Neural cell (in vitro differentiated cells): Measurements from ENCODE around the gene HHIP. TPM values are rescaled to one million over a fixed set of nuclear protein-coding genes. Genes with fewer than 3 reads are reported as not detected.

ENCODE experiments used
- H2AFZ ChIP-seq: fragments of 200-600, 300-800 bp; sonication (generic), shearing (Covaris generic); 2 replicates; pipeline ENCODE4 v1.6.0; 2014; ENCODE audit warnings: low read depth, mild to moderate bottlenecking, antibody characterized with exemption, low read length, moderate library complexity
- H3F3A ChIP-seq: fragments of 200-600 bp; shearing (Covaris generic); 2 replicates; pipeline ENCODE4 v1.6.1; 2016; ENCODE audit warnings: mild to moderate bottlenecking, moderate library complexity, mixed read lengths, antibody characterized with exemption, low read length; ENCODE audit not compliant: insufficient read depth, poor library complexity, severe bottlenecking
- H3K27ac ChIP-seq: fragments of 200-600, 300-800 bp; sonication (generic), shearing (Covaris generic); 2 replicates; pipeline ENCODE4 v1.5.1; 2014; ENCODE audit warnings: mild to moderate bottlenecking, low read length, moderate library complexity
- H3K27me3 ChIP-seq: fragments of 300-800, 200-600 bp; sonication (generic), shearing (Covaris generic); 2 replicates; pipeline ENCODE4 v1.6.0; 2014; ENCODE audit warnings: mild to moderate bottlenecking, low read depth, low read length, moderate library complexity; ENCODE audit not compliant: insufficient read depth
- H3K36me3 ChIP-seq: fragments of 300-800, 200-600 bp; sonication (generic), shearing (Covaris generic); 2 replicates; pipeline ENCODE4 v1.5.1; 2014; ENCODE audit warnings: mild to moderate bottlenecking, antibody characterized with exemption, low read length, moderate library complexity; ENCODE audit not compliant: insufficient read depth
- H3K4me2 ChIP-seq: fragments of 300-800, 200-600 bp; sonication (generic), shearing (Covaris generic); 2 replicates; pipeline ENCODE4 v1.6.0; 2014; ENCODE audit warnings: mild to moderate bottlenecking, low read length
- H3K4me3 ChIP-seq: fragments of 300-800, 200-600 bp; sonication (generic), shearing (Covaris generic); 2 replicates; pipeline ENCODE4 v1.5.1; 2014; ENCODE audit warnings: mild to moderate bottlenecking, low read length, moderate library complexity
- H3K79me2 ChIP-seq: fragments of 200-600 bp; shearing (Covaris generic); replicated peaks from 2 replicates; pipeline ENCODE4 v1.6.0; 2014; ENCODE audit warnings: mild to moderate bottlenecking, low read length, moderate library complexity; ENCODE audit not compliant: insufficient read depth
- H3K9ac ChIP-seq: fragments of 300-800, 200-600 bp; sonication (generic), shearing (Covaris generic); 2 replicates; pipeline ENCODE4 v1.6.1; 2016; ENCODE audit warnings: mild to moderate bottlenecking, low read length, mixed read lengths
- H3K9me2 ChIP-seq: fragments of 200-600 bp; shearing (Covaris generic); 2 replicates; pipeline ENCODE4 v1.6.1; 2016; ENCODE audit warnings: mild to moderate bottlenecking, low read length, mixed read lengths; ENCODE audit not compliant: insufficient read depth
- H3K9me3 ChIP-seq: fragments of 200-600, 300-800 bp; sonication (generic), shearing (Covaris generic); 2 replicates; pipeline ENCODE4 v1.6.1; 2016; ENCODE audit warnings: mild to moderate bottlenecking, mixed run types, low read length, moderate library complexity, mixed read lengths
- H4K20me1 ChIP-seq: fragments of 200-600 bp; shearing (Covaris generic); 2 replicates; pipeline ENCODE4 v1.6.1; 2016; ENCODE audit warnings: mild to moderate bottlenecking, mixed run types; ENCODE audit not compliant: insufficient read depth
- CTCF ChIP-seq: fragments of 450-650 bp; IDR thresholded peaks from 2 replicates; pipeline ENCODE4 v1.5.1; 2014; ENCODE audit warnings: antibody characterized with exemption, mild to moderate bottlenecking, moderate library complexity; ENCODE audit not compliant: poor library complexity, severe bottlenecking
- EP300 ChIP-seq: fragments of 450-650 bp; conservative IDR thresholded peaks from 2 replicates; pipeline ENCODE4 v1.6.1; 2014; ENCODE audit warnings: antibody characterized with exemption, mild to moderate bottlenecking, moderate library complexity; ENCODE audit not compliant: poor library complexity, severe bottlenecking
- EZH2 ChIP-seq: fragments of 200-600, 300-800 bp; shearing (Covaris generic), sonication (generic); IDR thresholded peaks from 2 replicates; pipeline ENCODE4 v1.6.1; 2014; ENCODE audit warnings: antibody characterized with exemption, low read length, borderline replicate concordance, mild to moderate bottlenecking; ENCODE audit not compliant: insufficient read depth, poor library complexity, severe bottlenecking
- MXI1 ChIP-seq: fragments of 450-650 bp; conservative IDR thresholded peaks from 2 replicates; pipeline ENCODE4 v1.6.1; 2014; ENCODE audit warnings: antibody characterized with exemption, mild to moderate bottlenecking; ENCODE audit not compliant: poor library complexity, severe bottlenecking
- POLR2AphosphoS5 ChIP-seq: IDR thresholded peaks from 2 replicates; pipeline ENCODE4 v1.6.1; 2012
- RAD21 ChIP-seq: fragments of 450-650 bp; conservative IDR thresholded peaks from 2 replicates; pipeline ENCODE4 v1.6.1; 2014; ENCODE audit warnings: antibody characterized with exemption, mild to moderate bottlenecking, moderate library complexity
- REST ChIP-seq: IDR thresholded peaks from 2 replicates; pipeline ENCODE4 v1.6.1; 2012; ENCODE audit warnings: borderline replicate concordance
- SMC3 ChIP-seq: fragments of 450-650 bp; conservative IDR thresholded peaks from 2 replicates; pipeline ENCODE4 v1.6.1; 2014; ENCODE audit warnings: antibody characterized with exemption, mild to moderate bottlenecking, moderate library complexity; ENCODE audit not compliant: poor library complexity
- TAF1 ChIP-seq: IDR thresholded peaks from 2 replicates; pipeline ENCODE4 v1.6.1; 2012; ENCODE audit warnings: low read depth
- polyA plus RNA-seq: library from polyadenylated mRNA; depleted of rRNA; stranded (reverse); fragments of >200 nt; gene quantifications from 2 replicates; pipeline ENCODE4 v1.2.3, GENCODE V29; 2014

HHIP gene
- polyA plus RNA-seq, 1 donor from 2014 or later: not detected

- H3K4me3 ChIP-seq: no peak overlapping the region
- H3K27me3 ChIP-seq: no peaks in the 10 kb centered on the region
- H3K27ac ChIP-seq: no peak overlapping the region
- H3K4me2 ChIP-seq: no peak overlapping the region
- H3F3A ChIP-seq: no peaks in the 10 kb centered on the region
- H3K79me2 ChIP-seq: no peaks in the 10 kb centered on the region
- no peak overlapping the region for H3K9ac ChIP-seq
- H2AFZ ChIP-seq: no peak overlapping the region
- no peaks in the 10 kb centered on the region for H3K9me3 ChIP-seq
- no peaks in the 10 kb centered on the region for H3K9me2 ChIP-seq
- H4K20me1 ChIP-seq: no peaks in the 10 kb centered on the region
- no peaks in the 10 kb centered on the region for H3K36me3 ChIP-seq
- TF ChIP-seq MXI1: no peak
- no peak for TF ChIP-seq RAD21
- no peak for TF ChIP-seq TAF1
- TF ChIP-seq EZH2: no peak
These were observed 65.9 kb downstream of the HHIP start for GRCh38 chr4:144711700-144712456.

- no peak for TF ChIP-seq POLR2AphosphoS5
- no peak for TF ChIP-seq REST
- no peak for TF ChIP-seq EZH2
- no peak for TF ChIP-seq MXI1
- TF ChIP-seq RAD21: no peak
- TF ChIP-seq EP300: no peak
- TF ChIP-seq SMC3: no peak
- TF ChIP-seq TAF1: no peak
- no peak for TF ChIP-seq CTCF
These were observed 66.8 kb downstream of the HHIP start for GRCh38 chr4:144712775-144713174.

GRCh38 chr4:144714166-144714565 is 68.2 kb downstream of the HHIP start:
- Histone ChIP-seq H3K9me2 (no peaks in the 10 kb centered on the region), H3F3A (no peaks in the 10 kb centered on the region), H3K79me2 (no peaks in the 10 kb centered on the region), H4K20me1 (no peaks in the 10 kb centered on the region), H3K36me3 (no peaks in the 10 kb centered on the region), H2AFZ (no peak overlapping the region), H3K27ac (no peak overlapping the region), H3K4me2 (no peak overlapping the region), H3K4me3 (no peak overlapping the region), H3K9me3 (no peaks in the 10 kb centered on the region), H3K9ac (no peak overlapping the region), H3K27me3 (no peaks in the 10 kb centered on the region)
- TF ChIP-seq EP300: no peak
- no peak for TF ChIP-seq CTCF
- TF ChIP-seq EZH2: no peak
- TF ChIP-seq MXI1: no peak
- no peak for TF ChIP-seq TAF1
- no peak for TF ChIP-seq POLR2AphosphoS5
- no peak for TF ChIP-seq RAD21

More at GRCh38 chr4:144712775-144713174, 66.8 kb downstream of the HHIP start:
- Histone ChIP-seq H2AFZ (no peak overlapping the region), H3K4me3 (no peak overlapping the region), H4K20me1 (no peaks in the 10 kb centered on the region), H3K36me3 (no peaks in the 10 kb centered on the region), H3K79me2 (no peaks in the 10 kb centered on the region), H3K9ac (no peak overlapping the region), H3K9me3 (no peaks in the 10 kb centered on the region), H3K27ac (no peak overlapping the region), H3K9me2 (no peaks in the 10 kb centered on the region), H3K27me3 (no peaks in the 10 kb centered on the region), H3F3A (no peaks in the 10 kb centered on the region), H3K4me2 (no peak overlapping the region)
